Fibroblast of skin of abdomen (primary cell): ENCODE data around the gene URB1.
A peak's percentile ranks its signal among the peaks of the same experiment; 100 is the strongest.
"Not testable (repeated sequence)": the region's sequence is repeated elsewhere in the genome, so short reads cannot be mapped to it uniquely, and the experiment has no call there.

Experiments used
- DNase-seq: peaks from one replicate; pipeline ENCODE4 v3.0.0-alpha.2; 2013

Gene URB1

DNA sequence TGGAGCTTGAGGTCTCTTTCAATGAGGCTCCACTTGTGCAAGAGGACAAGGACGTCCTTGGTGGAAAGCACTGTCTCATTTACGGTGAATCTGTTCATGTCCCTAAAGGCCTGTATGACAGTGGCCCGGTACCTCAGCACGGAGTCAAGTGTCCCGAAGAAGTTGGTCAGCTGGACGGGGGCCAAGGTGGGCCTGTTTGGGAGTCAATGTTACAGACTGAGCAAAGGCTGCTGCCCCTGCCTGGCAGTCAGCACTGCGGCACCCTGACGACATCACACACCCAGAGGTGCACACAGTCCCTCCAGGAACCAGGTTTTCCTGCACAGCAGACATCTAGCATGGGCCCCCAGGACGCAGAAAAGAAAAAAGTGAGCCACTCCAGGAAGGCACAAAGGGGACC is 75.1 kb downstream of the URB1 start:
- no peak for DNase-seq

DNA sequence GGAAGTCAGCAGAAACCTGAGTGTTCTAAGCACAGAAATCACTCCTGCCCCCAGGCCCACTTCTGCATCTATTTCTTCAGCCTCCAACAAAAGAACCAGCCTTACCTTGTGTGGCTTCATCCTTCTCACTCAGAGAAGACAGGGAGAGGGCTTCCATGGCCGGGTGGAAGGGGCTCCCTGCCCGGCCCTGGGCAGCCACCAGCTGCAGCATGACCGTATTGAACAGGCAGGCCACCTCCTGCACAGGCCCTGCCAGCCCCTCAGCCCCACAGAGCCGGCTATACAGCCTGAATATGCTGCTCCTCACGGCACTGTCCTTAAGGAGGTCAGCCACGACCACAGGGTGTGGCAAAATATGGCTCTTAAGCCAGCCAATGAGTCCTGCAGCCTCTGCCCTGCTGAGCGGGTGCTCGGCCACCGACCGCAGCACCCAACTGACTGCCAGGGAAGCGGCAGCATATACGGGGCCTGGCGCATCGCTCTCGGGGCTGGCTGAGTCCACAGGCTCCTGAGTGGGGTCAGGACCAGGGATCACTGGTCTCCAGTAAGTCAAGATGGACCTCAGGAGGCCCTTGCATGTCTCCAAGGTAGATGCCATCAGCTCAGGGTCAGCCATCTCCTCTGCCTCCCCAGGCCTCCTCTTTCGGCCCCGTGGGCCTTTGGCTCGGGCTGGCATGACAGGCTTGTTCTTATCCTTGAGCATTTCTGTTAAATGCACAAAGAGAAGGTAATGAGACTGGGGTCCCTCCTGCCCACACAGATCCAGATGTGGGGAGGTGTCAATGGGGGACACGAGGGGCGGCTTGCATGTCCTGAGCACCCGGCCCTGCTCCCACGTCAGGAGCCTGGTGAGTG is 76.2 kb downstream of the URB1 start:
- no peak for DNase-seq

DNA sequence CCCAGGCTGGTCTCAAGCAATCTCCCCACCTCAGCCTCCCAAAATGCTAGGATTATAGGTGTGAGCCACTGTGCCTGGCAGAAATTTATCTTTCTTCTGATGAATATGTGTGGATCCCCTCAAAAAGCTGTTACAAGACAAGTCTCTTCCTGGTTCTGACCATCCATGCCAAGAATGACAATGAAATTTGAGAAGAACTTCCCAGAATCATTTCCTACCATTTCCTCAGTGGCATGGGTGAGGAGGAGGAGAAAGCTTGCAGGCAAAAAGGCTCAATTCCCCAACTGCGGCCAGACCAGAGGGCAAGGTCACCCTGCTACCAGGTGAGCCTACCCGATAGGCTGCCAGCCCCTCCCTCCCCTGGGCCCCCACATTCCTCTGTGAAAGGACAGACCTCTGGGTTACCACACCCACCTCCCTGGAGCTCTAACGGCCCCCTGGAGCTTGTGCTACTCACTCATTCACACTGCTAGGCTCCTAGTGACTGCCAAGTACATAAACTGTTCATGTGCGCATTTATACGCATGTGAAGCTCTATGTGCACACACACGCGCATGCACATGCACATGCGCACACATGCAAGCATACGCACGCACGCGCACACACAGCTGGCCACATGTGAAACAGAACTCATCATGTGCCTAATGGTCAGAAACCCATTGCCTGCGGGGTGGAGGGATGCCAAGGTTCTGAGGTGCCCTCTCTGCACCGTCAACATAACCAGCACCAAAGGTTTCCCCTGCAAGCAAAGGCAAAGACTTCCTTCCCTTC is 77.1 kb downstream of the URB1 start:
- no peak for DNase-seq

DNA sequence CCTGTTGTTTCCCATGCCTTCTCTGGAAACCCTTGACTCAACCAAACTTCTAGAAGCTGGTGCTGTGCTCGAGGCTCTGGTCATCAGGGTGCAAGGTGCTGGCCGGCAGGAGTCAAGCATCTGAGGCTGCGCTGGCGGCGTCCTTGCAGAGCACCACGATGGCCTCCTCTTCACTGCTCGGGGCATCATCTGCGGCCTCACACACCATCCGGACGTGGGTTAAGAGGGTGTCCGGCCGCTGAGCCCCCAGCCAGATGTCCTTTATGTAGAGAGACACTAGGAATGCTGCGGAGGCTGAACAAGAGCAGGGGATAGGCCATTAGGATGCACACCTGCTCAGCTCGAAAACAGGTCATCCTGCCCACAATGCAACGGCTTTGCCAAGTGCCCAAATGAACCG is 78.0 kb downstream of the URB1 start:
- DNase-seq, result no peak

GRCh38 chr21:32312976-32313375 is 79.8 kb downstream of the URB1 start:
- DNase-seq, result no peak

DNA sequence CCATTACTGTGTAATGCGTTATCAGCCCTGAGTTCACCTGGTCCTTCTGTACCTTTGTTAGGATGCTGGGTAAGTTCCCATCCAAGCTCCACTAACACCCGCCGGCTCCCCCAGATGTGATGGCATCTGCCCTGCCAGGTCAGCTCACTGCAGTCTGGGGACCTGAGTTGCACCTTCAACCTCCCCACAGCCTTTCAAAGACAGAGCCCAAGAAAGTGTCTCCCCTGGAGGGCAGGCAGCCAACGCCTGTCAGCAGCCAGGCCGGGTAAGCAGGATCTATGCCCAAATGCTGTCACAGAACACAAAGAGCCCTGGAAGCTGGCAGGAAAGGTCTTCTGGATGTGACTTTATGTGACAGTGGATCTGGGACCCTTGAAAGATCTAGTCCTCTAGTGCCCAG is 80.5 kb downstream of the URB1 start:
- DNase-seq, result no peak

GRCh38 chr21:32311621-32312020 is 81.2 kb downstream of the URB1 start:
- DNase-seq, result no peak

GRCh38 chr21:32310976-32311375 is 81.8 kb downstream of the URB1 start:
- DNase-seq, result not testable (repeated sequence)

DNA sequence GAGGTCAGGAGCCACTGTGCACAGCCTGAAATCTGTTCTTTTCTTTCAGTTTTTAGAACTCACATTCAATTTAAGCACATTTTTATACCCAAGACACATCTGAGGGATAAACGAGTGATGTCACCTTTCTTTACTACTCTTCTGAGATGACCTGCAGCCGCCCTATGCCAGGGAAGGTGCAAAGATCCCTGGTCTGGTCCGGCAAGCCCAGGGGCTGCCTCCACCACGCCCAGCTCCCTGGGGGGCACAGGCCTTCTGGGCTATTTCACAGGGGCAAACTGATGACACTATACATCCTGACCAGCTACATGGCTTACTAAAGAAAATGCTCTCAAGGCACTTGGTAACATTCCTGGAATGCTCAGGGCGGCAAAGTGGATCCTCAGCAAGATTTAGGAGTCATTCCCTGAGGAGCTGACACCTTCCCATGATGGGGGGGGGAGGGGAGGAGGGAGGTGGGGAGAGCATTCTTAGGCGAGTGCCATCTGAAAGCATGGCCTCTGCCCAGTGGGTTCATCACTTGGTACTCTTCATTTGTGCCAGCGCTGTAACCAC is 82.8 kb downstream of the URB1 start:
- no peak for DNase-seq

- no peak for DNase-seq
Measured at GRCh38 chr21:32308696-32309095, 84.1 kb downstream of the URB1 start.

DNA sequence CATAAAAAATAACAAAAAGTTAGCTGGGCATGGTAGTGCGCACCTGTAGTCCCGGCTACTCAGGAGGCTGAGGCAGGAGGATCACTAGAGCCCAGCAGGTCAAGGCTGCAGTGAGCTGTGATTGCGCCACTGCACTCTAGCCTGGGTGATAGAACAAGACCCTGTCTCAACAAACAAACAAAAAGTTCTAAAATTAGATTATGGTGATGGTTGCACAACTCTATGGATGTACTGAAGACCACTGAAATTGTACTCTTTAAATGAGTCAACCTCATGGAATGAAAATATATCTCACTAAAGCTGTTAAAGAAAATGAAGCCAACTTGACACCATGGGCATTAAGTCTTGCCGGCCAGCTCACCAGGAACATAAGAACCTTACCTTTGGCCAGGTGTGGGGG is 85.1 kb downstream of the URB1 start:
- peak; percentile 17 for DNase-seq

DNA sequence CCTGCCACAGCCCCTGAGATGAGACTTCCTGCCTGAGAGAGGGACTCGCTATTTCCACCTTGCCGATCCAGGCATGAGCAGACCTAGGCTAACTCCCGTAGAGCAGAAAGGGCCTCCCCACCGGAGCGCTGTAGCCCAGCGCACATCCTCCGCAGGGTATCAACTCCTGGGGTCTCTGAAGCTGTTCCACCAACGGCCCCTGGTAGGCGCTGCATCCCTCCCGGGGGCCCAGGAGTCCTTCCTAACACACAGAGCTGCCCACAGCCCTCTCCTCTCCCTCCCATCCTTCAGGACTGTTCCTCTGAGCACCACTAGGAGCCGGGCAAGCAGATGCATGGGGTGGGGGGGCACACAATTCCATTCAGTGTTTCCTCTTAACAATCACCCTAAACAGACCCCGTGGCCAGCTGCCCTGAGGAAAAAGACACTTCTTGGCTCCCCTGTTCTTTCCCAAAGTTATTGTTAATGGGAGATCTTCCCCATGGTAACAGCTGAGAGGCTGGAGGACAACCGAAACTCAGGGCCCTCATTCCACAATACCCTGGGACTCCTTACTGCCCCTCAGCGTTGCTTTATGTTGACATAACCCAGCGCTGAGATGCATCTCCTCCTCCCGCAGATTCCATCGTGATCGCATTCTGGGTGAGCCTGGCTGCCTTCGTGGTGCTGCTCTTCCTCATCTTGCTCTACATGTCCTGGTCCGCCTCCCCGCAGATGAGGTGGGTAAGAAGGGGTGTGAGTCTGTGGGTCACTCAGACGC is 86.6 kb downstream of the URB1 start:
- DNase-seq, result no peak

GRCh38 chr21:32304998-32305397 is 87.8 kb downstream of the URB1 start:
- DNase-seq, result no peak

DNA sequence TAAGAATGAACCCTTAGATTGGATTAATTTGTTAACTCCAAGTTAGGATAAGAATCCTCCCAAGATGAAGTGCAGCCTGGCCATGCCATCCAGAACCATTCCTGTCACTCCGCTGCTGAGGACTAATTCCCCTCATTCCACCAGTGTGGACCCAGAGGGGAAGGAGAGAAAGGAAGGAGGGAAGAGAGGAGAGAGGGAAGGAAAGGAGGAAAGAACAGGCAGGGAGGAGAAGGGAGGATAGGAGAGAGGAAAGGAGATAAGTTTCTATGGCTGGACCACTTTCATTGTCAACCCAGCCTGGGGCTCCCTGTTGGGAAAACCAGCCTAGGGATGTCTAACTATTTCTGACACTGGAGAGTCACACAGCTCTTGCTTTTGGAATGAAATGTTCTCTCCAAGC is 89.4 kb downstream of the URB1 start:
- DNase-seq, result no peak

- DNase-seq, result no peak
Measured at GRCh38 chr21:32302560-32302959, 90.3 kb downstream of the URB1 start.

- no peak for DNase-seq
Measured at GRCh38 chr21:32301596-32301995, 91.2 kb downstream of the URB1 start.

DNA sequence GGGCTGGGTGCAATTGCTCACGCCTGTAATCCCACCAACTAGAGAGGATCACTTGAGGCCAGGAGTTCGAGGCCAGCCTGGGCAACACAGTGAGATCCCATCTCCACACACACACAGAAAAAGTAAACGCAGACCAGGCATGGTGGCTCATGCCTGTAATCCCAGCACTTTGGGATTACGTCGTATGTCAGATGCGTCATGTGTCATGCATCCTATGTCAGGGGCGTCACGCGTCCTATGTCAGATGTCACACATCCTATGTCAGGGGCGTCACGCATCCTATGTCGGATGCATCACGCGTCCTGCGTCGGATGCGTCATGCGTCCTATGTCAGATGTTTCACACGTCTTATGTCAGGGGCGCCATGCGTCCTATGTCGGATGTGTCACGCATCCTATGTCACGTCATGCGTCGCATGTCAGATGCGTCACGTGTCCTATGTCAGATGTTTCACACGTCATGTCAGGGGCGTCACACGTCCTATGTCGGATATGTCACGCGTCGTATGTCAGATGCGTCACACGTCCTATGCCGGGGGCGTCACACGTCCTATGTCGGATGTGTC is 92.6 kb downstream of the URB1 start:
- no peak for DNase-seq

- DNase-seq, result no peak
Measured at GRCh38 chr21:32299695-32300094, 93.1 kb downstream of the URB1 start.

- no peak for DNase-seq
Measured at GRCh38 chr21:32298658-32299081, 94.1 kb downstream of the URB1 start, which contains the start of gene MRAP. Gene MRAP, plus strand, starts transcription at chr21:32298855. Its CDS starts 117 bp downstream, at chr21:32298972.

- no peak for DNase-seq
Measured at GRCh38 chr21:32298148-32298559, 94.7 kb downstream of the URB1 start.

DNA sequence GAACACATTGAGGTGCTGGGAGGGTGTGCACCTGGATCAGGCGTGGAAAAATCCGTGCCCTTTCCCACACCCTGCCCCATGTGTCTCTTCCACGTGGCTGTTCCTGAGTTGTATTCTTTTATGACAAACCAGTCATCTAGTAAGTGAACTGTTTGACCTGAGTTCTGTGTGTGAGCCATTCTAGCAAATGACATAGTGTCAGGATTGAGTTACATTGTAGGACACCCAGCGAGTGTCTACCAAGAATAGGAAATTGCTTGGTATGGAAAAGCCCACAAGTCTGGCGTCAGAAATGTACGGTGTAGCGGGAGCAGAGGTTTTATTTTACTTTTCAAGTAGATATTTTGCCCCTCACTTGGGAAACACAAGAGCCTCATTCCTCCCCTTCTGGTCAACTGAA is 95.4 kb downstream of the URB1 start:
- DNase-seq, result no peak

- no peak for DNase-seq
Measured at GRCh38 chr21:32285476-32285875, 107.3 kb downstream of the URB1 start.
